ENCODE data around the gene MSH2.
"Not testable (repeated sequence)": the region's sequence is repeated elsewhere in the genome, so short reads cannot be mapped to it uniquely, and the experiment has no call there.

MSH2 gene

DNA sequence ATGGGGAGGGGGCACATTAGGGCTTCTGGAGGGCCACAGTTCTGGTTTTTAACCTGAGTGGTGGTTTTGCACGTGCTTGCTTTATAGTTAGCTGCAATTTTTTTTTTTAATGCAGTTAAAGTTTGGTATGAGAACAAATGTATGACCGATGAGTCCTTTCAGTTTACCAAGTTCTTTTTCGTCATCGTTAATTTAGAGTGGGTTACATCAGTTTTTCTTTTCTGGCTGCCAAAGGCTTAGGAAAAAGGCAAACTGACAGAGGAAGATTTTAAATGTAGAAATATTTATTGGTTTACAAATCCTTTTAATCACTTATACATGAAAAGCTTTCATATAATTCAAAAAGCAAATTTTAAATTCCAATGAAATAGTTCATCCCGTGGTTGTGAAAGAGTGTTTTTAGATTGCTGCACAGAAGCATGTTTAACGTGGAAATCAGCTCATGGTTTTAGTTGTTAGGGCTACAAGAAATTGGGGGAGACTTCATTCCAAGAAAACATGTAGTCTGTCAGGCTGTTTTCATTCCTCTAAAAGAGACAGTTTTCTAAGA, 82.9 kb downstream of the MSH2 start:
- no peak for DNase-seq

DNA sequence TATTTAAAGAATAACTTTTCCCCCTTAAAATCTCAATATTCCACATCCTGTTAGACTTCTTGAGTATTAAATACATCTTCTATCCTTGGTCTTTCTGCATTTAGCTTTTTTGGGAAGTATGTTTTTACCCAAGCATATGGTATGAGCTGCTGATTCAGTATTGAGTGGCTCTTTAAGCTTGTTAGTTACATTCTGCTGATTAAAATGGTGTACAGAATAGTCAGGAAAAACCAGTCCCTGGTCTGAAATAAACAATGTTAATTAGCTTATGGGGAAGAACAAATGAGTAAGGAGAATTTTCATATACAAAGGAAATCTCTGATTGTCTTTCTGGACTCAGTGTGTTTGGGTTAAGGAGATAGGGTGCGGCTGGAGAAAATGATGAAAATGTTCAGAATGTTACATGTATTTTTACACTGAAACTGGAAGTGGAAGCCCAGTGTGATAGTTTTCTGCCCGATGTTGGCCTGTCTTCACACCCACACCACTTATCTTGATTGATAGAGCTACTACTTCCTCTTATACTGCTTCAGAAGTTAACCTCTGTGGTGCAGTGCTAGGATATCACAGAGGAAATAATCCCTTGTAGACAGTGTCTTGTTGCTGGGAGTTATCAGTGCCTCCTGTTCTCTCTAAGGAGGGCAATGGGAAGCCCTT, 84.0 kb downstream of the MSH2 start:
- no peak for DNase-seq

DNA sequence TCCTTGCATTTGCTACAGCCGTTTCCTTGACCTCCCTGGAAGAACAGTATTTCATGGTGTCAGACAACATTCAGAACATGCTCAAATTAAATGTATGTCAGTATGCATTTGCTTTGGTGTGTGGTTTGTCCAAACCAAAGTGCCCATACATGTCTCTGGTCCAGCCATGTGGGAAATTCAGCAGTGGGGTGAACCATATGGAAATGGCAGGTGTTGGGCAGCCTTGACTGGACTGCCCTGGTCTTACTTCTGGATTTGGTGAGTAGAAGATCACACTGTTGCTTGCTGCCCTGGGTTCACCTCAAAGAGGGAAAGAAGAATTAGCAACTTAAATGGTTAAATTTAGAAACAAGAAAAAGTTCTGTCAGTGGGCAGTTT, 84.5 kb downstream of the MSH2 start:
- no peak for DNase-seq

DNA sequence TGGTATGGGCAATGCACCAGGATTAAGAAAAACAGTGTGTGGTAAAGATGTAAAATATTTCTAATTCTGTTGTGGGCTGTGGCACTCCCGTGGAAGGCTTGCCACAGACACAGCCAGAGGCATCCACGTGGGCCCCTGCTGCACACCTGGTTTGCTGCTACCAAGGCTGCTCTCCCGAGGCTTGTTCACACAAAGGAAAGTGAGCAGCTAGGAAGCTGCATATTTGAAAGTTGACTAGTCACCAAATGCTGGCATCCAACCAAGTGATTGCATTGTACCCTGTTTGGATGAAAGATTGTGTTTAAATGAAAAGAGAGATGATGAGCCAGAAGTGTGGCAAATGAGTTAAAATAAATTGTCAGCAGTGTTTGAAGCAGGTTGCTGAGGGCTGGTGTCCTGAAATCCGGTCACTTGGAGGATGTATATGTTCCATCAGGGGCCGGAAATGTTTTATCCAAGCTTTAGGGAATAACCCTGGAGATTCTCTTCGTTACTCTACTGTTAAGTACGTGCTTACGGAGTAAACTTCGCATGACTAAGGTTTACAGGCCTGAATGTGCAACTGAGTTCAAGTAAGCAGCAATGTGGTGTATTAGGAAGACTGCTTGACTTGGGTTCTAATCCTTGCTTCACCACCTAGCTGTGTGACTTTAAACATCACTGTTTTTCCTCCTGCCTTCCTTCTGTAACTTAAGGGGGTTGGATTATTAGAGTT, 86.1 kb downstream of the MSH2 start:
- DNase-seq, result no peak

DNA sequence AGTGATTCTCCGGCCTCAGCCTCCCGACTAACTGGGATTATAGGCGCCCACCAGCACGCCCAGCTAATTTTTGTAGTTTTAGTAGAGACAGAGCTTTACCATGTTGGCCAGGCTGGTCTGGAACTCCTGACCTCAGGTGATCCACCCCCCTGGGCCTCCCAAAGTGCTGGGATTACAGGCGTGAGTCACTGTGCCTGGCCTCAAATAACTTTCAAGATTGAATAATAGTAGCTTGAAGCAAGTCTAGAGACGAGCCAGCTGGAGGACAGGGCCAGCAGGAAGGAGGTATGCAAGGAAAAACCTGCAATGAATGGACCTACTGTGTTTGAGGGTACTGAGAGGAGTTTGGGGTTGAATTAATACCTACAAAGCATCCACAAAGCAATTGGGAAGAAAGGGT, 87.5 kb downstream of the MSH2 start:
- no peak for DNase-seq

DNA sequence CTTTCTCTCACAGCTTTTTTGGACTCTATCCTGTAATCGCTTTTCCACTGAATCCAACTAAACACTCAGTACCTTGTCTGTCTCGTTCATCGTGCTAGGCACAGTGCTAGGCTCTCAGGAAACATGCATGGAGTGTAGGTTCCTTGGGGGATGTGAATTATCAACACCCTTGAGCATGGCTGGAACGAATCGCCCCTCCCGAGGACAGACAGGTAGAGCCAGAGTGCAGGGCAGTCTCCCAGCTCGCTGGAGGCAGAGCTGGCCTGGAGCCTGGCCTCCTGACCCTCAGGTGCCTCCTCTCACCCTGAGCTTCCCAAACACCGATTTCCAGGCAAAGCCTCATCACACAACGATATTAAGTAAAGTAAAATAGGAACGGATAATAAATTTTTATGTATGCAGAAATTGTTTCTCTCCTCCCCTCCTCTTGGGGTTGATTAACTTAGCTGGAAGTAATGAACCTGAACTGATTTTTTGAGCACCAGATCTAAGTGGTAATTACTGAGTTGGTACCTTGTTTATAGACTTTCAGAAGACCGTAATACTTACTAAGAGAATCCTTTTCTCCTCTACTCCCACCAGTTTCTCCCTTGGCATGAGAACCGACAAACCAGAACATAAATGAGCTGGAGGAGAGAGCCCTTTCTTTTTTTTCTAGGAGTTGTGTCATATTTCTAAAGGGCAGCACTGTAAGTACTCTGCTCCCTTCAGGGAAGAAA, 90.5 kb downstream of the MSH2 start:
- no peak for DNase-seq

DNA sequence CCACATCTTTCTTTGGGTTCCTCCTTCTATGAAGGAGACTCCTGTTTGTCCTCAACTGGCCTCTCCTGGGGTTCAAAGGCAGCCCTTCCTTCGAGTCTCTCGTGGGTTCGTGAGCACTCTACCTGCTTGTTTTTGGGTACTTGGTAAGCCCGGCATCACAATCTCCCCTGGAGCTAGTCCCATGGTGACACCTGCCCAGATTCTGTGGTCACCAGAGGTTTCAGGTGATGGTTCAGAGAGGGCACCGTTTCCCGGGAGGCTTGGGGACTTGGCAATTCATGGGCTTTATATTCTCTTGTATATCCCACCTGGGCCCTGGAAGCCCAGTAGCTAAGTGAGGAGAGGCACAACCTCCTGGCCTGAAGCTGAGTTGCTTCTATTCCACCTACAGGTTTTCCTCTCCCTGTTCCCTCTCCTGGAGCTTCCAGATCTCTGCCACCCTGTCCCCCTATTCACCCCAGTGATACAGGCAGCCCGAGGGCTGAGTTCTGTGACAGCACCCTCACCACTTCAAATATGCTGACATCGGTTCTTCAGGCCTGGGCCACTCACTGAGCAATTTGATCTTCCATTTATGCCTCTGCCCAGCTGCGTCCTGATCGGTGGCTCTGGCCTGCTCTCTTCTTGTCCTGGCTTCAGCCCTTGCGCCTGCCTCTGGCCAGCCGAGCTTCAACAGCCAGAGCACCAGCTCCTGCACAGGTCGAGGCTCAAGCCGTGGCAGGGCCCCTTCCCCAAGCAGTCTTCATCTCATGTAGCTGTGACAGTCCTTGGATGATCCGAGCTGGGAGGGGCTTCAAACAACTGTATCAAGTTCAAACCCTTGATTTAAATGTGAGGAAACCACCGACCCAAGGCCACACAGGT, 91.5 kb downstream of the MSH2 start:
- DNase-seq, result no peak

DNA sequence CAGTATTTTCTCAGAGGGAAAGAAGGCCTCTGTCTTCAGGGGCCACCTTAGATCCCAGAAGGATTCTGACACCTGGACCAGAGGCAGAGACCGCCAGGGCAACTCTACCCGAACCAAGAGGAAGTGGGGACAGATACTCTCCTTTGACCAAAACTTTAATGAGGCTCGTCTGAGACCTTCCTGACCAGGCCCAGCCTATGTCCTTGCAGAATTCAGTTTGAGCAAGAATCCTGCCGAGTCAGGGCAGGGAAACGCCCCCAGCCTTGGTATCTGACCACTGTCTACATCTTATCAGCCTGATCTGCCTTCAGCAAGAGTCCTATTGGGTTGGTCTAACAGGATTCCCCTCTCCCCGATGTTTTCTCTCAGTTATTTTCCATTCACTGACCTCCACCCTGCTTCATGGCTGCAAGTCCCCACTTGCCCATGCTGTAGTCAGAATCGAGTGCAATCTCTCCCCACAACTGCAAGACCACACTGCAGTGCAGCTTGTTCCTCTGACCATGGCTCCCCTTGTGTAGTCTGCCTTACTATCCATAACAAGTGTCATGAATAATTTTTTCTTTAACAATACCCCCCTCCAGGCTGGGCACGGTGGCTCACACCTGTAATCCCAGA, 95.0 kb downstream of the MSH2 start:
- DNase-seq, result no peak

DNA sequence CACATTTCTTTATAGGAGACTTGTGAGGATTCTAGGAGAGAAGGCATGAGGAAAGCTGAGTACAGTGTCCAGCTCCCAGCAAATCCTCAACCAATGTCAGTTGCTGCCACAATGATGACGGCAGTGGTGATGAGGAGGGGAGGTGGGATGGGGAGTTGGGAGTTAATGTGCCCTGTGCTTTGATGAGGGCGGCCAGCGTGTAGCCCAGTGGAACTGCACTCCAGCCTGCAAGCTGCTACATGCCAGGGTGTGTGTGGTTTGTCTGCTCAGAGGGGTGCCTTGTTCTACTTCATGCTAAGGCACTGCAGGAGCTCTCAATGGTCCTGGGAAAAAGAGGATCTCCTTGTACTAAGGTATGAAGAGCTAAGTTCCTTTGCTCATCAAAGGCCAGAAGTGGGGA, 96.1 kb downstream of the MSH2 start:
- no peak for DNase-seq

DNA sequence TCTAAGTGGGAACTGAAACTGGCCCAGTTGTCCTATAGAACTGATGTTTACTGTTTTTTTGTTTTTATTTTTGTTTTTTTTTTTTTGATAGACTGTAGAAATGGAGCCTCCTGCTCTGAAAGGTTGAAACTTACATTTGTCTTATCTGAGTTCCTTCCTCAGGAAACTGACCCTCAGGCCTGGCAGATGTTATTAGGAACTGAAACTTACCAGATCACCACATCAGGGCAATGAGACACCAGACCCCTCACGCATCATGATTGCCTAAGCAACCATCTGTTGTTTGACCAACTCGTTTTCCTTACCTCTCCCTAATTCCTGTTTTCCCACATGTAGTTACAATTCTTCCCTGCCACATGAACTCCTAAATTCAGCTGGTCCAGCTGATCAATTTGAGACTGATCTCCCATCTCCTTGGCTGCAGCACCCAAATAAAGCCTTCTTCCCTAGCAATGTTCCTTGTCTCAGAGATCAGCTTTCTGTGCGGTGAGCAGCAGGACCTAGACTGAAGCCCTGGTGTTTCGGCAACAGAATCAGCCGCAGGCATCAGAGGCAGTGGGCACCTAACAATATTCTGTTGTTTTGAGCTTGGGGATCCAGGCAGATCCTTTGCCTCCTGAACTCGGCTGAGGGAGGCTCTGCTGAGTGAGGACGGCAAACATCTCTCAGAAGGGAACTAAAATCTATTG, 96.8 kb downstream of the MSH2 start:
- no peak for DNase-seq

DNA sequence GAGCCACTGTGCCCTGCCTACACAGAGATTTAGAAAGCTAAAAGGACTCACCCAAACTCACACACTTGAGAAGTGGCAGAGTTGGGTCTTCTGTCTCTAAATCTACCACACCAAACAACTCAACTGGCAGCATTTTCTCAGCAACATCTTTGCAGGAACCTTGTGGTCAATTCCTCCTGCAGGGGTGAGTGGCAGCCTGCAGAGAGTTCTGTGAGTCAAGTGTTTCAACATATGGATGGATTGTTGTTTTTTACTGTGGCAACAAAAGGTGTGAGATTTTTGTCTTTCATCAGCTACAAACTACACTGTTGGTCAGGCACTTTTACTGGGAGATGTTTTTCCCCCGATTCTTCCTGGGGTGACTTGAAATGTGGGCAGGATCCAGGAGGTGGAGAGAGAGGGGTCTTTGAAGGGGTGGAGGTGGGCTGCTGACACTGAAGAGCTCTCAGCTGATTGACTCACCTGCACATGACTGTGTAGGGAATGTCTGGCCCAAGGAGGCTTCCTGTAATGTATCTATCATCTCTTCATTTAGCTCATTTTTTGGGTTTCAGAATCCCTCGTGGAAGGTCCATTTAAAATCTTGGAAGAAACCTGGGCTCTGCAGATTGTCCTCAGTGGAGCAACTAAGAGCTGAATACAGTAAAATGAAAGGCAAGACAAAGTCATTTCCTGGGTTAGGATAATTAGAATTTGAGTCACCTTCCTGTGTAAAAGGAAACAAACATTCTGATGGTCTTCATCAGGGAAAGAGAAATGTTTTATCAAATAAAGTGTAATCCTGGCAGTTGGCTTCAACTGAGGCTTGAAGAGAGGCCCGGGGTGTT, 98.6 kb downstream of the MSH2 start:
- DNase-seq, result no peak

DNA sequence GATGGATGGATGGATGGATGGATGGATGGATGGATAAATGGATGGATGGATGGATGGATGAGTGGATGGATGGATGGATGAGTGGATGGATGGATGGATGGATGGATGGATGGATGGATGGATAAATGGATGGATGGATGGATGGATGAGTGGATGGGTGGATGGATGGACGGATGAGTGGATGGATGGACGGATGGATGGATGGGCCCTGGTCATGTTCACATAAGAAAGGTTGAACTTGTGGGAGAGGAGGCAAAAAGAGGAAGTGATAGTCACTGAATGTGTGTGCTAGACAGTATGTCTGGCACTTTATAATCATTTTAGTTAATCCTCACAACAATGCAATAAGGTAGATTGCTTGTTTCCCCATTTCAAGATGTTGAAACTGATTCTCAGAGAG, 99.5 kb downstream of the MSH2 start:
- not testable (repeated sequence) for DNase-seq

DNA sequence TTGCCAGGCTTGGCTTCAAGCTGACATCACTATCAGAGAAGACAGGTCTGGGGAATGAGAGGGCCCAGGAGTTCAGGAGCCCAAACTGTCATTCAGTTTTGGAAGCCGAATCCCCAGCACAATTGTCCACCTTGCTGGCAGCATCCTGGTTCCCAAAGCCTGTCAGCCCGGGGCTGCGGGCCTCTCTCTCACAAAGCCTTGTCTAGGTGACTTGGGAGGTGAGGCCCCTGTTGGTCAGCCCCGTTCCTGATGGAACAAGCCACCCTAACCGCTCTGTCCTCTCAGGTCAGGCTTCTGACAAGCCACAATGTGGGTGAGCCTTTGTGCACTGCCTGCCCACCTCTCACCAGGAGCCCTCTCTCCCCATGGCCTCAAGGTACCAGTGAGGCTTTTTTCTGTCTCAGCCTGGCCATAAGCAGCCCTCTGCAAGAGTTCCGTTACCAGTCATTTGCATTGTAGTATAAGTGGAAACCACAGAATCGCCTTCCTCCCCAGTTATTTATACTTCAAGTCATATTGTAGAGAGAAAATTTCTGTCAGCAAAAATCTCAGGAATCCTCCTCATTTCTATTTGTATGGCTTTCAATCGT, 100.6 kb downstream of the MSH2 start:
- DNase-seq, result no peak

DNA sequence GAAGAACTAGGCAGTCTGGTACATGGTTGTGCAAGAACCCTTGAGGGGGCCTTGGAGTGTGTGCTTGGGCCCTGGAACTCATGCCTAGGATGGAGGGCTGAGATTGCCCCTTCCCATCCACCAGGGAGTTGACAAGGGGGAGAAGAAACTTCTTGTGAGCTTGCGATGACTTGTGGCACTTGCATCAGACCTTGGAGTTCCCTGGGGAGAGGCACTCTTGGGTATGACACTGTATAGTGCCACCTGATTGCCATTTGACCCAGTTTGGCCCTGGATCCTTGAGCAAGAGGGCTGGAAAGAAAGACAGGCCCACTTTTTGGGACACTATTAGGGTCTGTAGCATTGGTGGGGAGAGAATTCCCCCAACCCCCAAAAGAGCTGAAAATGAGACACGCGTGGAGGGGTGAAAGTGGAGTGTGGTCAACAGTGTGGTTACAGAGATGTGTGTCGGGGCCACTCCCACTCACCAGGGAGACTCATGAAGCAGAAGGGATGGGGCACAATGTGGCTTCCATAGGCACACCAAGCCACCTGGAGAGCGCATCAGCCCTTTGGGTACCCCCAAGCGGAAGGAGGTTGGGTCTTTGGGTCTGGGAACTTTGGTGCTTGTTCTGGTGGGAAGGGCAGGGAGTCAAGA, 101.3 kb downstream of the MSH2 start:
- no peak for DNase-seq

DNA sequence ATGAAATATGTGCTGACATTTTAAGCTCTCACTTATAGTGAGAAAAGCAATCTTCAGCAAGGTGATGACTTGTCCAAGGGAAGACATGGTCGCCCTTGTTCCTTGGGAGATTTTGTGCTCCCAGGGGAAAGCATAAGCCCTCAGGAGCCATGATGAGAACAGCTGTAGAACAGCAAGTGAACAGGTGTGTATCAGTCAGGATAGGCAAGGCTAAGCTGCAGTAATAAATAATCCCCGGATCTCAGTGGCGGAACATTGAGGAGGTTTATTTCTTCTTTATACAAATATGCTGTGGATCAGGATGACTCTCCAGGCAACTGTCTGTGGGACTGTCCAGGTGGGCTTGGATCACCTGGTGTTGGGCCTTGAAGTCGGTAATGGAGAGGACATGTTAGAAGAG, 103.1 kb downstream of the MSH2 start:
- DNase-seq, result no peak

DNA sequence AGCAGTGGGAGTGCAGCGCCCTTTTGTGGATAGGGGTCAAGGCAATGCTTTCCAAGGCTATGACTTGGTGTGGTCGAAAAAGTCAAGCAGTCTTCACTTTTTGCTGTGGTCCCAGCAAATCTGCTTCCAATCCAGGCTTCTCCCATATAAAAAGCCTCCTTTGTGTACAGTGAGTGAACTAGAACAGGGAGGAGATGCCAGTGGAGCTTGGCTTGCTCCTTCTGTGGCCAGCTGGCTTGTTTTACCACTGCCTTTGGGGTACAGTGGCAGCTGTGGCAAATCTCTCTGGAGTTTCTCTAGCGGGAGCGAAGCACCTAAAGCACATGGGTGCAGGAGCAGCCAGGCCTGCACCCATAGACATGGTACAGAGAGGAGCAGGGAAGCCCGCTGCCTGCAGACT, 103.5 kb downstream of the MSH2 start:
- DNase-seq, result no peak

DNA sequence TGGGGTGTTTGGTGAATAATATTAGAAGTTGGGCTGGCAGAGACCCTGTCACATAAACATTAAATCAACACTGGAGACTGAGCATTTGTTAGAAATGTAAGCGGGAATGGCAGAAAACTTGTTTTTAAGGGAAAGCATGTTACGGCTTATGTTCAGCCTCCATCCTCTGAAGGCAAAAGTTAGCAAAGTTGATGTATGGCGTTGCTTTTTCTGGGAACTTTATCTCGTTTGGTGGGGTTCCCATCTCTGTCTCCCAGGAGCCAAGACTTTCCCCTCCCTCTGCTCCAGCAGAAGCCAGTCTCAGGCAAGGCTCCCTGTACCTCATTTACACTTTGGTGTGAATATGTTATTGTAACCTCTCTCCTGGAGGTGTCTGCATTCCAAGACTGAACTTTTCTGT, 105.1 kb downstream of the MSH2 start:
- no peak for DNase-seq

DNA sequence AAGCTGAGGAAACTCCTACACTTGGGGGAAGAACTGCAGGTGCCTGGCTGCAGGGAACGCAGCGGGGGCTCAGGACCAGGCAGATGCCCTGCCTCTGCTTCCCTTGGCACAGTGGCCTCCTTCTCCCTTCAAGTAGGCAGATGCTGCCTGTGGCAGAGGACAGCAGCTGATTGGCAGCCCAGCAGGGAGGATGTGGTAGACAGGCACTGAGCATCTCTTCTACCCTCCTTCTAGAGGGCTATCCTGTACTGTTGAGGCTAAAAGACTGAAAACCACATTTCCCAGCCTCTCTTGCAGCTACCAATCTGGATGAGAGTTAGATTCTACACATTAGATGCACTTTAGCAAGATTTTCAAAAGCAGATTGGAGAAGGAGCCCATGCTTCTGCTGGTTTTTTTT, 105.7 kb downstream of the MSH2 start:
- no peak for DNase-seq

DNA sequence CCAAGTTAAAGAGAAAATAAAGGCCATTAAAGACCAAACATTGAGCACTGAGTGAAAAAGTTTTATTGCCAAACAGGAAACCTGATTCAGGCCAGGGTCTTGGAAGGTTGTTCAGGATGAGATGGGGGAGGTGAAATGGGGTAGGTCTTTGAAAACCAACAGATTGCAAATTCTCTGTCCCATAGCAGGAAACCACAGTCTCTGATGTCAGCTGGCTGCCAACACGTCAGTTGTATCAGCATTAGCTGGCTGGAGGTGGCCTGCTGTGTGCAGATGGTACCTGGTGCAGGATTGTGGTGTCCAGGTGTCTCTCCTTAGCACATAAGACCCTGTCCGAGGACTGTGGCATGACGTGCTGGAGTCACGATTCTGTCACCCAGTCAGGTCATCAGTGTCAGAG, 106.3 kb downstream of the MSH2 start:
- no peak for DNase-seq

DNA sequence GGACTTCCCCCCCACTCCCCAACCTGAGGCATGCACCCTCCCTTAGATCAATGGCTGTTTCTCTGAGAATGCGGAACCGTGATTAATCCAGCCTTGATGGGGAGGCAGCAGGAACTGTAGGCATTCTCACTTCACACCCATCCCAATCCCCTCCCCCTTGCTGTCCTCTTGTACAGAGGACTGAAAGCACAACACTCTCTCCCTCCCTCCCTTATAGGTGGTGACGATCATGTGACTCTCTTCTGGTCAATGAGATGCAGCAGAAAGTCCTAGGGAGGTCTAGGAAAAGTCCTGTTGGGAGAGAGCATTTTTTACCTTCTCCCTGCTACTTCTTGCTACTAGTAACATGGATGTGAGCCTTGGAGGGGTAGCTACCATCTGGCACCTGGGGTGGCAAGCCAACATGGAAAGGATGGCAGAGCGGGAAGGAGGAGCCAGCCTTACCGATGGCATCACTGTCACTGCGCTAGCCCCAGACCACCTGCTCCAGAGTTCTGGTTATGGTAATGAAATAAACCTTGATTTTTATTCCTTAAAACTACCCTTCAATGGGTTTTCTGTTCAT, 106.9 kb downstream of the MSH2 start:
- DNase-seq, result no peak
